ENCODE measurements around the gene HS6ST3.

DNA sequence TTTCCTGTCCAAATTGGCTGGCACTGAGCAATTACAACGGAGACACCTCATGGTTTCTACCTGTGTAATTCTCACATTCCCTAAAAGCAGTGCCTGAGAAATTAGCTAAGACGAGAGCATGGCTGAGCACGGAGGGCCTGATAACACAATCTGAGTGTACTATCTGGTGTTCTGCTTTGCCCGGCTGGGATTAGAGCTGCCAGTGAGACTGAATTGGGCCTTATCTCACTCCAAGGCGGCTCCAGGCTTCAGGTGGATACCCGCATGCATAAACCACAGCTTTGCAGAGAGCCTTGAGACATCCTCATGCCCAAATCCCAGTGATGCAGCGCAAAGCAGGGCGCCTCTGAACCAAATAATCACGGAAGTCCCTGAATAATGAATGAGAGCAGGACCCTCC, 732.1 kb downstream of the HS6ST3 start:
- TF ChIP-seq, protein P1, sequence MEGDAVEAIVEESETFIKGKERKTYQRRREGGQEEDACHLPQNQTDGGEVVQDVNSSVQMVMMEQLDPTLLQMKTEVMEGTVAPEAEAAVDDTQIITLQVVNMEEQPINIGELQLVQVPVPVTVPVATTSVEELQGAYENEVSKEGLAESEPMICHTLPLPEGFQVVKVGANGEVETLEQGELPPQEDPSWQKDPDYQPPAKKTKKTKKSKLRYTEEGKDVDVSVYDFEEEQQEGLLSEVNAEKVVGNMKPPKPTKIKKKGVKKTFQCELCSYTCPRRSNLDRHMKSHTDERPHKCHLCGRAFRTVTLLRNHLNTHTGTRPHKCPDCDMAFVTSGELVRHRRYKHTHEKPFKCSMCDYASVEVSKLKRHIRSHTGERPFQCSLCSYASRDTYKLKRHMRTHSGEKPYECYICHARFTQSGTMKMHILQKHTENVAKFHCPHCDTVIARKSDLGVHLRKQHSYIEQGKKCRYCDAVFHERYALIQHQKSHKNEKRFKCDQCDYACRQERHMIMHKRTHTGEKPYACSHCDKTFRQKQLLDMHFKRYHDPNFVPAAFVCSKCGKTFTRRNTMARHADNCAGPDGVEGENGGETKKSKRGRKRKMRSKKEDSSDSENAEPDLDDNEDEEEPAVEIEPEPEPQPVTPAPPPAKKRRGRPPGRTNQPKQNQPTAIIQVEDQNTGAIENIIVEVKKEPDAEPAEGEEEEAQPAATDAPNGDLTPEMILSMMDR (IDR thresholded peaks at IDR 0.05) = no peak
- TF ChIP-seq POLR2AphosphoS5 (IDR thresholded peaks at IDR 0.05) (no peak), POLR2A (IDR thresholded peaks at IDR 0.05) (no peak)

All from transverse colon (tissue), 4 donors.